HG03135 (cell line): ENCODE data around the gene DENND10.
"Not testable (repeated sequence)": the region's sequence is repeated elsewhere in the genome, so short reads cannot be mapped to it uniquely, and the experiment has no call there.

Experiments used
- ATAC-seq: cut with Tn5 transposase; IDR thresholded peaks from one replicate; pipeline ENCODE4 v1.9.1; 2021; ENCODE audit warnings: mild to moderate bottlenecking, moderate library complexity; ENCODE audit not compliant: unreplicated experiment

The DENND10 gene

GRCh38 chr10:119165171-119166117 is 61.5 kb downstream of the DENND10 start, which contains the start of gene SFXN4:
Gene SFXN4, minus strand, starts transcription at chr10:119165714. Its CDS starts 67 bp downstream, at chr10:119165647.
- ATAC-seq: peak; percentile 92

- peak; percentile 5 for ATAC-seq
Measured at GRCh38 chr10:119166118-119166500, 62.2 kb downstream of the DENND10 start.

- no peak for ATAC-seq
Measured at GRCh38 chr10:119166564-119166963, 62.7 kb downstream of the DENND10 start.

- no peak for ATAC-seq
Measured at GRCh38 chr10:119167041-119167440, 63.1 kb downstream of the DENND10 start.

- no peak for ATAC-seq
Measured at GRCh38 chr10:119174109-119174508, 70.2 kb downstream of the DENND10 start.

- ATAC-seq: no peak
Measured at GRCh38 chr10:119176166-119176565, 72.3 kb downstream of the DENND10 start.

GRCh38 chr10:119177708-119178371 is 73.9 kb downstream of the DENND10 start:
- ATAC-seq: peak; percentile 12

- peak; percentile 97 for ATAC-seq
Measured at GRCh38 chr10:119178372-119179119, 74.6 kb downstream of the DENND10 start, which contains the start of gene PRDX3. Gene PRDX3, minus strand, starts transcription at chr10:119178812. Its CDS starts 22 bp downstream, at chr10:119178790.

GRCh38 chr10:119180850-119181400 is 77.0 kb downstream of the DENND10 start:
- ATAC-seq: not testable (repeated sequence)

GRCh38 chr10:119183664-119184412 is 79.9 kb downstream of the DENND10 start:
- ATAC-seq: no peak
